GM18867 (cell line): Measurements from ENCODE around the gene LONRF2.
"Not testable (repeated sequence)": the region's sequence is repeated elsewhere in the genome, so short reads cannot be mapped to it uniquely, and the experiment has no call there.

Experiments used
- ATAC-seq: cut with Tn5 transposase; IDR thresholded peaks from one replicate; pipeline ENCODE4 v1.9.1; 2021; ENCODE audit warnings: mild to moderate bottlenecking, moderate library complexity; ENCODE audit not compliant: unreplicated experiment

The LONRF2 gene

DNA sequence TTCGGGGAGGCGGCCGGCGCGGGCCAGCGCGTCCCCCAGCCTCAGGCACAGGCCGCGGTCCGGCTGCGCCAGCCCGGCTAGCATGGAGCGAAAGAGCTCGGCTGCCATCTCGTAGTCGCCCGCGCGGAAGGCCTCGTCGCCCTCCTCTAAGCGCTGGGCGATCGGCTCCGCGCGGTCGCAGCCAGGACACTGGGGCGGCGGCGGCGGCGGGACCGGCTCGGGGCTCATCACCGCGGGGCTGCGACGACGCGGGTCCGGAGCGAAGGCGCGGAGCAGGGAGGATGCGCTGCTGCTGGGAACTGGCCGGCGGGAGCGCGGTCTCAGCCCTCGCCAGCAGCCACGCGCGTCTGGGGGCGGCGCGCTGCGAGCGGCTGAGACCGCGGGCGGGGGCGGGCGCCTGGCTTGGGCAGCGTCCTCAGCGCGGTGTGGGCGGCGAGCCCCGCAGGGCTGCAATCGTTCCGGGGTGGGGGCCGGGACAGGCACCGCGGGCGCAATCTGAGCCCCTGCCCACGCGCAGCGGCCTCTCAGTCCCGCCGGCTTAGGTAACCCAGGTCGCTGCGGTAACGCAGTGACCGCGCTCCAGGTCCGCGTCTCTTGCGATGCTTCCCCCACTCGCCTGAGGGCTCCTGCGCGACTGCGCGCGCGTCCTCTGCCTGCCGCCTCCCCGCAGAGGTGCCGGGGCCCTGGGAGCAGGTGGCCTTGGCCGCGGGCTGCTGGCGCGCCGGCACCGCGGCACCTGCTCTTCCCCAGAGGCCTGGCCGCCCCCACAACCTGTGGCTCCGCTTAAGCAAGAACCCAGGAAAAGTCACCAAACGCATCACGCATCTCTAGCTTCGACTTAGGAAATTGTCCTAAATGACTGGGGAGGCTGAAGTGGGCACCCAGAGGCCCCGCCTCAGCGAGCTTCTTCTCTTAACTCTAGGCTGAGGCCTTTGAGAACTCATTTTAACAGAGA, at the start of gene LONRF2:
LONRF2 (minus strand) TSS at position 636 of the 955 bp plus-strand sequence; CDS start at position 228, 408 bp downstream.
- ATAC-seq: no peak

GRCh38 chr2:100367163-100367562, 44.9 kb upstream of the LONRF2 start:
- ATAC-seq: no peak

DNA sequence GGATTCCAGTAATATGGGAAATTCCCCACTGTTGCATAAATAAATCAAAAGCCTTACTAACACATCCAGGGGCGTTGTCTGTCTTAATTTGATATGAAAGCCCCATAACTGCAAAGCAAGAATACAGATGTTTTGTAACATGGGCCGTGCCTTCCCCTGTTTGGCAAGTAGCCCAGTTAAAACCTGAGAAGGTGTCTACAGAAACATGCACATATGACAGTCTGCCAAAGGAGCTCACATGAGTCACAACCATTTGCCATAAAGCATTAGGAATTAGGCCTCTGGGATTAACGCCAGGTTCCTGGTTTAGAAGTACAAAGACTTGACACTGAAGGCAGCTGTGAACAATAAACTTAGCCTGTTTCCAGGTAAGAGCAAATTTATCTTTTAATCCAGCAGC, 43.1 kb upstream of the LONRF2 start:
- no peak for ATAC-seq

DNA sequence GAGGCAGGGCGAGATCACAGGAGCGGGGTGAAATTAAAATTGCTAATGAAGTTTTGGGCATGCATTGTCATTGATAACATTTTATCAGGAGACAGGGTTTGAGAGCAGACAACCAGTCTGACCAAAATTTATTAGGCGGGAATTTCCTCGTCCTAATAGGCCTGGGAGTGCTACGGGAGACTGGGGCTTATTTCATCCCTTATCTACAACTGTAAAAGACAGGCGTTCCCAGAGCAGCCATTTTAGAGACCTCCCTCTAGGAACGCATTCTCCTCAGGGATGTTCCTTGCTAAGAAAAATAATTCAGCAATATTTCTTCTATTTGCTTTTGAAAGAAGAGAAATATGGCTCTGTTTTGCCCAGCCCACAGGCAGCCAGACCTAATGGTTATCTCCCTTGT, 40.0 kb upstream of the LONRF2 start:
- not testable (repeated sequence) for ATAC-seq

- ATAC-seq: no peak
These were observed 37.3 kb upstream of the LONRF2 start for GRCh38 chr2:100359576-100359975.

GRCh38 chr2:100358554-100358953, 36.3 kb upstream of the LONRF2 start:
- no peak for ATAC-seq

DNA sequence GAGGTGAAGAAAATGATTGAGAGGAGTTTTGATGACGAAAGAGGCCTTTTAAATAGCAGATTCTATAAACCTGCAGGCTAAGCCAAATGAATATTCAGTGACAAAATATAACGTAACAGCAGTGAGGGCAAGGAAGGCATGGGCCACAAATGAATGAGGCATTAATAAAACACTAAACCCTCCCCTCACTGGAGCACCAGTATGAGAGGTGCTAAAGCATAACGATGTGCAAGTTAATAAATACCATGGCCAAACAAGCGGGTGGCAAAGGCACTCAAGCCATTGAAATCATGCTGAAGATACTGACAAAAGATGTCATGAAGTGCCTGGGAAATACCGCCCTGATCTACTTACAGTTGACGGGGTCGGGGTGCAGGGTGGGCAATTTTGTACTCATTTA, 30.2 kb upstream of the LONRF2 start:
- no peak for ATAC-seq

- no peak for ATAC-seq
These were observed 28.4 kb upstream of the LONRF2 start for GRCh38 chr2:100350661-100351185.

DNA sequence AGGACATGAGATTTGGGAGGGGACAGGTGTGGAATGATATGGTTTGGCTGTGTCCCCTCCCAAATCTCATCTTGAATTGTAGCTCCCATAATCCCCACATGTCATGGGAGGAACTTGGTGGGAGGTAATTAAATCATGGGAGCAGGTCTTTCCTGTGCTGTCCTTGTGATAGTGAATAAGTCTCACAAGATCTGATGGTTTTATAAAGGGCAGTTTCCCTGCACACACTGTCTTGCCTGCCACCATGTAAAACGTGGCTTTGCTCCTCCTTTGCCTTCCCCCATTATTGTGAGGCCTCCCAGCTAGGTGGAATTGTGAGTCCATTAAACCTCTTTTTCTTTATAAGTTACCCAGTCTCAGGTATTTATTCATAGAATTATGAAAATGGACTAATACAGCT, 22.8 kb upstream of the LONRF2 start:
- ATAC-seq: not testable (repeated sequence)

GRCh38 chr2:100344433-100344832, 22.1 kb upstream of the LONRF2 start:
- ATAC-seq: no peak

DNA sequence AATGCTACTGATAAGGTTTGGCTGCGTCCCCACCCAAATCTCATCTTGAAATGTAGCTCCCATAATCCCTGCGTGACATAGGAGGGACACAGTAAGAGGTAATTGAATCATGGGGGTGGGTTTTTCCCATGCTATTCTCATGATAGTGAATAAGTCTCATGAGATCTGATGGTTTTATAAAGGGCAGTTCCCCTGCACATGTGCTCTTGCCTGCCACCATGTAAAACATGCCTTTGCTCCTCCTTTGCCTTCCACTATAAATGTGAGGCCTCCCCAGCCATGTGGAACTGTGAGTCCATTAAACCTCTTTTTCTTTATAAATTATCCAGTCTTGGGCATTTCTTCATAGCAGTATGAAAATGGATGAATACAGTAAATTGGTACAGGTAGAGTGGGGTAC, 20.2 kb upstream of the LONRF2 start:
- not testable (repeated sequence) for ATAC-seq

- ATAC-seq: no peak
These were observed 17.5 kb upstream of the LONRF2 start for GRCh38 chr2:100339823-100340222.

- ATAC-seq: no peak
These were observed 12.6 kb upstream of the LONRF2 start for GRCh38 chr2:100334929-100335328.

- ATAC-seq: no peak
These were observed 5.4 kb upstream of the LONRF2 start for GRCh38 chr2:100327742-100328141.

GRCh38 chr2:100321179-100321865, 979 bp downstream of the LONRF2 start:
- no peak for ATAC-seq

GRCh38 chr2:100320547-100321178, 1.6 kb downstream of the LONRF2 start:
- ATAC-seq: no peak

GRCh38 chr2:100317634-100318033, 4.7 kb downstream of the LONRF2 start:
- ATAC-seq: no peak

DNA sequence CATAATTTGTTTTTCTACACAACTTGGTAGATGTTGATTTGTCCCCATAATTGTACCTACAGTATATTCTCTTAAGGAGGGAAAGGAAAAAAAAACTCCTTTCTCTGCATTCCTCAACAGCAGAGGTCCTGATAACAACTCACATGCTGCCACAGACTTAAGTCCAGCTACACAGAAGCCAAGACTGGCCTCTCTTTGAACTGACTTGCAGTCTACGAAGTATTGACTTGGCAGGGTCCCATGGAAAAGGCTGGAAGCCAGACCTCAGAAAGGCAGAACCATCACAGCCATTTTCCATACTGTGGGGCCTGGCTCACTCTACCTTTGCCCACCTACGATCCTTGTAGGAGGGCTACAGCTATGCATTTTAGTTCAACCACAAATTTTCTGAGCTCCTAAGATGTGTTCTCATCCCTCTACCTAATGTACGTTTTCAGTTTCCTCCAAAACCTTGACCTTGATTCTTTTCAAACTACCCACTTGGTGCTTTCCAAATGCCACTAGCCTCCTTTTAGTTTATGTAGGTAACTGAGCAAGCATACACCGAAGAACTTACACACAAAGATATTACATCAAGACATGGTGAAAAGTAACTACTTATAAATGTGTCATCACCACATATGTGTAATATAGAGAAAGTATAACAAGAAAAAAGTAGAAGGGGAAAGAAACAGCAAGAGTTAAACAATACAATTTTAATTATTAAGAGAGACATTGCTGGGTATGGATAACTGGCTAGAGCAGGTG, 12.2 kb downstream of the LONRF2 start:
- no peak for ATAC-seq

DNA sequence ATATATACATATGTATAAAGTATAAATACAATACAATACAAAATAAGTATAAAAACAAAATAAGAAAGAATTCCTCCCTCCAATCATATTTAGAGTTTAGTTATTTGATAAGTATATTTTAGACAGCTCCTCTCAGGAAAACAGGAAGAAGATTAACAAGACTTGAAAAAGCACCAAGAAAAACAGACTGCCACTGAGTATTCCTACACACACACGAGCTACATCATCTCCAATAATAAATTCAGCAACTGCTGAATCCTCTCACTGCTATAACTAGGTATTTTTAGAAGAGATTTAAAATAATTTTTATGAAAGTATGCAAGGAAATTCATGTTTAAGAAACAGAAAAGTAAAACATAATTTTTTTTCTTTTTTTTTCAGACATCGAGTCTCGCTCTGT, 13.0 kb downstream of the LONRF2 start:
- ATAC-seq: no peak

DNA sequence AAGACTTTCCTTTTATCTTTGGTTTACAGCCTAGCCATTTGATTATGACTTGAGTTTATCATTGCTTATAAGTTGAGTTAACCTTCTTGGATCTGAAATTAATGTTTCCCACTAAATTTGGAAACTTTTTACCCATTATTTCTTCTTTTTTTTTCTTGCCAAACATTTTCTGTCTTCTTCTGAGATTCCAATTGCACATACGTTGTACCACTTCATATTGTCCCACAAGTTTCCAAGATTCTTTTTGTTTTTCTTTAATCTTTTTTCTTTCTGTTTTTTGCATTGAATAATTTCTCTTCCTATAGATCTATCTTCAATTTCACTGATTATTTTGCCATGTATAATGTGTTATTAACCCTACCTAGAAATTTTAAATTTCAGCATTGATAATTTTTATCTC, 18.6 kb downstream of the LONRF2 start:
- no peak for ATAC-seq

DNA sequence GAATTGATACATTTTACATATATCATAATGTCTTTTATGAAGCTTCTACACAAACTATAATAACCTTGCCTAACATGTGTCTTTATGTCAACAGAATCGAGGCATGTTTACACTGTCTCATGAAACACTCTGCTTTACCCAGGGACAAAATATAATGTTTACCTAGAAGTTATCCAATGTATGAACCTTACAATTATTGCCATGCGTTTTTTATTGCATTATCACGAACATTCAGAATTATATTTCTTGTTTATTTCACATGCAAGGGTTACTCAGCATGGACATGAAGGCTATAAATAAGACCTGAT, 19.8 kb downstream of the LONRF2 start:
- ATAC-seq: no peak
